ENCODE measurements around the gene U2AF2.

GRCh38 chr19:55705972-55706371, 51.1 kb downstream of the U2AF2 start:
- no peak for TF ChIP-seq CTCF (IDR thresholded peaks at IDR 0.05)
- TF ChIP-seq SMC3 (IDR thresholded peaks at IDR 0.05; ENCODE audit: low read depth, low read length): no peak
- TF ChIP-seq TCF12 (IDR thresholded peaks at IDR 0.05): no peak
- no peak for TF ChIP-seq CHD2 (IDR thresholded peaks at IDR 0.05; ENCODE audit: low read length, partially characterized antibody)
- TF ChIP-seq NFIC (IDR thresholded peaks at IDR 0.05; ENCODE audit: borderline replicate concordance): no peak
- TF ChIP-seq GABPA (IDR thresholded peaks at IDR 0.05; ENCODE audit: low read depth): no peak
- TF ChIP-seq EP300 (IDR thresholded peaks at IDR 0.05; ENCODE audit: borderline replicate concordance in 1 of 2, low read depth in 1 of 2, low read length in 1 of 2): no peak
- TF ChIP-seq RAD21 (IDR thresholded peaks at IDR 0.05; ENCODE audit: low read length): no peak
- no peak for TF ChIP-seq JUND (IDR thresholded peaks at IDR 0.05)
- no peak for TF ChIP-seq MAX (IDR thresholded peaks at IDR 0.05; ENCODE audit: low read depth)
